GM19328 (cell line): ENCODE results near the gene TTI1.

Experiments
- ATAC-seq: cut with Tn5 transposase; IDR thresholded peaks from one replicate; pipeline ENCODE4 v1.9.1; 2021; ENCODE audit warnings: mild to moderate bottlenecking, moderate library complexity; ENCODE audit not compliant: unreplicated experiment

Gene TTI1

GRCh38 chr20:37989601-37990295, 43.5 kb downstream of the TTI1 start:
- ATAC-seq: no peak

GRCh38 chr20:37988306-37988954, 44.8 kb downstream of the TTI1 start:
- no peak for ATAC-seq

DNA sequence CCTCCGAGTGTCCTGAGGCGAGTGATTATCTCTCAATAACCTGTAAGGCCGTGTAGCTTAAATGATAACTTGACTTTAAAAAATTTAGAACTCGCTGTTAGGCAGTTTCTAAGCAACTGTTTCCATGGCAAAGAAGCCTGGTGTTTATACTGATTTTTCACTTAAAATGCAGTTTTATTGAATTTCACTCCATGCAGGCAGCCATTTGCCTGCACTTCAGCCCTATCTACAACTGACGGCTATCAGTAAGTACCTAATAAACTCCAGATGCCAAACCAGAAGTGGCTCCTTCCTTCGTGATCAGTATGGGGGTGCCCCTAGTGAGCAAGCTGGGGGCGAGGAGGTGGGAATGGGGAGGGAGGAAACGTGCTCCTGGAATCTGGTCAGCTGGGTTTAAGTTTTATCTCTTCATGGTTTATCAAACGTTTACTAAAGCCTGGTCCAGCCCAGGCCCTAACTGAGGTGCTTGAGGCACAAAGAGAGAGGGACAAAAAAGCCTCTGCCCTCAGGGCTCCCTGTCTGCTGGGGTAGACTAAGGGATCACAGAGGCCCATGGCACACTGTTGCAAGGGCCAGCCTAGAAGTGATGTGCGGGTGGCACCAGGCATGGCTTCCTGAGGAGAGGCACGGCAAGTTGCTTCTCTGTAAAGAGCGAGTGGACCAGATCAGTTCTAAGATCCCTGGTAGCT, 45.5 kb downstream of the TTI1 start:
- ATAC-seq: no peak

GRCh38 chr20:37986873-37987601, 46.2 kb downstream of the TTI1 start:
- ATAC-seq: no peak

DNA sequence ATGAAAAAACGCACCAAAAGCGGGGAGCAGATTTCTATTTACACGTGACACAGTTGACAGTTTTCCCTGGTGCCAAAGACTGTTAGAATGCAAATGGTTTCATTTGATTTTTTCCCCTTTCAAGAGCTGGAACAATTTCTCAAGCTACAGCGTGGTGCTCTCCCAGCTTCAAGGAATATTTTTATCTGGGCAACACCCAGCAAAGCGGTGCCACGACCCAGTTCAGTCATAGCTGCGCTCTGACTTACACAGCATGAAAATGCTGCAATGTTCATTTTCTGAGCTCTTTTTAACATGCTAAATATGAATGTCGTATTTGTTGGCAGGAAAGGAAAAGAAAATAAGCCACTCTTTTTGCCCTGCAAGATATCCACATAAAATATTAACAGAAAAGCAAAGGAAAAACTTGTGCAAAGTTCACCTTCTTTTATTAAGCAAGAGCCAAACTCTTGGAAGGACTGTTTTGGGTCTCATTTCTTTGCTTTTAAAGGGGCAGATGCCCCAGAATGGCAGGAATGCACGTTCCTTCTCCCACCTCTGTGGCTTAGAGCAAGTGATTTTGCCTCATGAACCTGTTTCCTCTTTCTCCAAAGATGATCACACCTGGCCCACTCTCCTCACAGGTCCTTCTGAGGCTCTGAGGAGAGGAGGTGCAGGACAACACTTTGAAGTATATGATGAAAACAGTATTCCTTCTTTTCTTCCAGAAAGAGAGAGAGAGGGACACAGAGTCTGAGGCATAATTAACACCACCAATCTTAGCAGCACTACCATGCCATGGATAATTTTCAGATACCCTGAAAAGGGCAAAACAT, 47.0 kb downstream of the TTI1 start:
- no peak for ATAC-seq

GRCh38 chr20:37984018-37984785, 49.1 kb downstream of the TTI1 start:
- no peak for ATAC-seq

GRCh38 chr20:37983286-37983685, 50.0 kb downstream of the TTI1 start:
- no peak for ATAC-seq

DNA sequence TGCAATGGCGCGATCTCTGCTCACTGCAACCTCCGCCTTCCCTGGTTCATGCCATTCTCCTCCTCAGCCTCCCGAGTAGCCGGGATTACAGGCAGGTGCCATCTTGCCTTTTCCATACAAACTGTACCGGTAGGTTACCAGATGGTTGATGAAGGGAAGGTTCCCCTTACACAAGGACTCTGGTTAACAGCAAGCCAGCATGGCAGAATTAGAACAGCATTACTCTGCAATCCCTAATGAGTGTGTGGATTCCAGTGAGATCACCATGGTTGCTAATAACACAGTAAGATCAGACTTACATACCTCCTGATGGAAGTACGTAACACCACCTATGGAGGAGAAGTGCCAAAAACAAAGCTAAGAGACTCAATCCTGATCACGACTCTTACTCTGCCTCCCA, 51.7 kb downstream of the TTI1 start:
- ATAC-seq: no peak

GRCh38 chr20:37980876-37981275, 52.4 kb downstream of the TTI1 start:
- no peak for ATAC-seq

- ATAC-seq: no peak
Observed at GRCh38 chr20:37980383-37980782, 52.9 kb downstream of the TTI1 start.

DNA sequence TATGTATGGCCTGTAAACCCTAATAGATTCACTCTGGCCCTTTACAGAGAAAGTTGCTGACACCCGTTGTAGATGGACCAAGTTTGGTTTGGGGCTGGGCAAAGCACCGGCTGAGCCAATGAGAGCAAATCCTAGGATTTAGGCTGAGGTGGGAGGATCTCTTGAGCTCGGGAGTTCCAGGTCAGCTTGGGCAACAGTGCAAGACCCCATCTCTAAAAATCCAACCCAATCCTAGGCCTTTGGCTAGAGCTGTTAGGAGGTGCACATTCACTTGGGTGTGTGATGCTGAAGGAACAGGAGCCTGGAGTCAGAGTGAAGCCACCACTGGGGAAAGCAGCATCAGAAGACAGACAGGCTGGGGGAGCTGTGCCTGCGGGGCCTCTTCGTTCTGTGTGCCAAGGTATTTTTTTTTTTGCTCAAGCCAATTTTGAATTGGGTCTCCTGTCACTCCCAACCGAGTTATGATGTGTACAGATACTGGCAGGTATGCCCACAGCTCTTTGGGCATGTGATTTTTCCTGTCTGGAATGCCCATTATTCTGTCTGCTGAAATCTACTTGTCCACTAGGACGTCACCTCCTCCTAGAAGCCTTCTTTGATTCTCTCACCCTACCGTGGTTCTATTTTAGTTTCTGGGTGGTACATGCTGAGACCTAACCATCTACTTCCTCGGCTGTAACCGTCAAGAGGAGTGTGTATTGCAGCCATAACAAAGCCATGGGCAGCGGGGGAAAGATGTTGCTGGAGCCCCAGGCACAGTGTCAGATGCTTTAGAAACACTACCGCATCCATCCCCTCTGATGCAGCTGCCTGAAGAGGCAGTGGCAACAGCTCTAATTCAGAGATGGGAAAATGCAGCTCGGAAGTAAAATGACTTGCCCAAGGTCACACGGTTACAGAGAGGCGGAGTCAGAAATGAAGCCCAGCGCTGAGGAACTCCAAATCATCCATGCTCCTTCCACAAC, 54.0 kb downstream of the TTI1 start:
- ATAC-seq: no peak

- no peak for ATAC-seq
Observed at GRCh38 chr20:37977786-37978185, 55.5 kb downstream of the TTI1 start.

- no peak for ATAC-seq
Observed at GRCh38 chr20:37977338-37977737, 55.9 kb downstream of the TTI1 start.

DNA sequence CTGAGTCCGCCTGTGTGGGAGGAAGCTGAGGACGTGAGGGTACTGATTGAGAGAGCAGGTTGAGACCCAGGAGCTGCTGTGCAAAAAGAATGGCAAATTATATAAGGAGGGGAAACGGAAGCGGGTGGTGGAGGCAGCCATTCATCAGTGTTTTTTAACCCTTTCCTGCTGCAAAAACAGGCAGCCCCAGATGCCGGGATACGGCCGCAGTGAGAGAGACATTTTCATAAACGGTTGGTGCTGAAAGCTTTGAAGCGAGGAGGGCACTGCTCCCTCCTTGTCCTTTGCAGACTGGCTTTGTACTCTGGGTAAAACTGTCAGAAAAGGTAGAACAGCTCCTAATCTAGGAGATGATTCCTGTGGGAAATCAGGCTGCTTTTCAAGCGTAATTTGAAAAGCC, 56.4 kb downstream of the TTI1 start:
- no peak for ATAC-seq

- no peak for ATAC-seq
Observed at GRCh38 chr20:37973059-37973910, 60.0 kb downstream of the TTI1 start.

GRCh38 chr20:37972256-37973058, 60.8 kb downstream of the TTI1 start:
- no peak for ATAC-seq

GRCh38 chr20:37971561-37972127, 61.6 kb downstream of the TTI1 start:
- ATAC-seq: no peak
